Testis (tissue), 2 donors: Measurements from ENCODE around the gene TRAF3IP3.

ENCODE experiments used
- CTCF ChIP-seq, 3 experiments: fragments of 450-650 bp in 2 of 3; fragments of 200-600 bp in 1 of 3; sonication (generic) in 1 of 3; IDR thresholded peaks; one replicate each; pipeline ENCODE4 v1.5.1; 2016 to 2019; ENCODE audit warnings: antibody characterized with exemption in 3 of 3, mild to moderate bottlenecking in 2 of 3, moderate library complexity in 1 of 3
- POLR2A ChIP-seq: fragments of 450-650 bp; IDR thresholded peaks from one replicate; pipeline ENCODE4 v1.6.1; 2017; ENCODE audit warnings: antibody characterized with exemption, mild to moderate bottlenecking, moderate library complexity

- TF ChIP-seq POLR2A (no peak), CTCF (IDR thresholded peaks at IDR 0.05) (no peak)
Measured at GRCh38 chr1:209815931-209816341, 60.1 kb downstream of the TRAF3IP3 start.
